PC-3 (cell line): ENCODE results near the gene PML.

Experiments
- EZH2 ChIP-seq: fragments of 300-600 bp; sonication (generic); IDR thresholded peaks from one replicate; pipeline ENCODE4 v1.6.1; 2017; ENCODE audit warnings: antibody characterized with exemption, mild to moderate bottlenecking, low read length; ENCODE audit not compliant: unreplicated experiment
- EZH2phosphoT487 ChIP-seq: fragments of 300-600 bp; sonication (generic); IDR thresholded peaks from 2 replicates; pipeline ENCODE4 v1.6.1; 2018; ENCODE audit warnings: mild to moderate bottlenecking, antibody characterized with exemption, low read length, borderline replicate concordance
- TF ChIP-seq, protein P1 (sequence below): fragments of 300-600 bp; sonication (generic); conservative IDR thresholded peaks from 2 replicates; pipeline ENCODE4 v1.5.1; 2017; ENCODE audit warnings: antibody characterized with exemption, low read depth, mild to moderate bottlenecking, low read length

DNA sequence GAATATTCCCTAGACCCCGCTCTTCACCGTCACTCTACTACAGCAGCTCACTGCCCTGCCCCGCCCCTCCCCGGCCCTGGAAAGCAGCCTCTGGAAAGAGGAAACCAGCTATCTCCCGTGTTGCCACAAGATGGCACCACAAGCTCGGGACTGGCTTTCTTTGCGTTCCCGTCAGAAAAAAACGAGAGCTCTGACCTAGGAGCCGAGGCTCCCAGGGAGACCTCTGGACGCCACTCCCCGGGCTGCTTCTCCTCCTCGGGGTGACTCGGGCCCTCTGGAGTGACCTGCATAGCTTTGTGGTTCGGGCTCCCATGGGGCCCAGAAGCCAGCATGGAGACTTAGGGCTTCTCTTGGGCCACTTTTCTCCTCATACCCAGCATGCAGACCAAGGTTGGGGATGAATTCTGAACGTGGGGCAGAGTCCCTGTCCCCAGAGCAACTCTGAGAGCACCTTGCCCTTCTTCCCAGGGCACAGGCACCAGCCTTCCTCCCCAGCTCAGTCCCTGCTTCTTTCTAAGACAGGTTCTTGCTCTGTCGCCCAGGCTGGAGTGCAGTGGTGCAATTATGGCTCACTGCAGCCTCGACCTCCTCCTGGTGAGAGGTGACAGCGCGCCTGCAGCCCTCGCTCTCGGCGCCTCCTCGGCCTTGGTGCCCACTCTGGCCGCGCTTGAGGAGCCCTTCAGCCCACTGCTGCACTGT is 21.4 kb upstream of the PML start:
- TF ChIP-seq, protein P1, sequence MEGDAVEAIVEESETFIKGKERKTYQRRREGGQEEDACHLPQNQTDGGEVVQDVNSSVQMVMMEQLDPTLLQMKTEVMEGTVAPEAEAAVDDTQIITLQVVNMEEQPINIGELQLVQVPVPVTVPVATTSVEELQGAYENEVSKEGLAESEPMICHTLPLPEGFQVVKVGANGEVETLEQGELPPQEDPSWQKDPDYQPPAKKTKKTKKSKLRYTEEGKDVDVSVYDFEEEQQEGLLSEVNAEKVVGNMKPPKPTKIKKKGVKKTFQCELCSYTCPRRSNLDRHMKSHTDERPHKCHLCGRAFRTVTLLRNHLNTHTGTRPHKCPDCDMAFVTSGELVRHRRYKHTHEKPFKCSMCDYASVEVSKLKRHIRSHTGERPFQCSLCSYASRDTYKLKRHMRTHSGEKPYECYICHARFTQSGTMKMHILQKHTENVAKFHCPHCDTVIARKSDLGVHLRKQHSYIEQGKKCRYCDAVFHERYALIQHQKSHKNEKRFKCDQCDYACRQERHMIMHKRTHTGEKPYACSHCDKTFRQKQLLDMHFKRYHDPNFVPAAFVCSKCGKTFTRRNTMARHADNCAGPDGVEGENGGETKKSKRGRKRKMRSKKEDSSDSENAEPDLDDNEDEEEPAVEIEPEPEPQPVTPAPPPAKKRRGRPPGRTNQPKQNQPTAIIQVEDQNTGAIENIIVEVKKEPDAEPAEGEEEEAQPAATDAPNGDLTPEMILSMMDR = peak; percentile 81
- TF ChIP-seq EZH2 (no peak), EZH2phosphoT487 (no peak)
